ENCODE results near the gene ZNF333. TPM values are rescaled to one million over a fixed set of nuclear protein-coding genes. Genes with fewer than 3 reads are reported as not detected.
A peak's percentile ranks its signal among the peaks of the same experiment; 100 is the strongest.

The ZNF333 gene
- polyA plus RNA-seq, 3 donors: 7.6 to 43.0 (median 9.3) TPM

DNA sequence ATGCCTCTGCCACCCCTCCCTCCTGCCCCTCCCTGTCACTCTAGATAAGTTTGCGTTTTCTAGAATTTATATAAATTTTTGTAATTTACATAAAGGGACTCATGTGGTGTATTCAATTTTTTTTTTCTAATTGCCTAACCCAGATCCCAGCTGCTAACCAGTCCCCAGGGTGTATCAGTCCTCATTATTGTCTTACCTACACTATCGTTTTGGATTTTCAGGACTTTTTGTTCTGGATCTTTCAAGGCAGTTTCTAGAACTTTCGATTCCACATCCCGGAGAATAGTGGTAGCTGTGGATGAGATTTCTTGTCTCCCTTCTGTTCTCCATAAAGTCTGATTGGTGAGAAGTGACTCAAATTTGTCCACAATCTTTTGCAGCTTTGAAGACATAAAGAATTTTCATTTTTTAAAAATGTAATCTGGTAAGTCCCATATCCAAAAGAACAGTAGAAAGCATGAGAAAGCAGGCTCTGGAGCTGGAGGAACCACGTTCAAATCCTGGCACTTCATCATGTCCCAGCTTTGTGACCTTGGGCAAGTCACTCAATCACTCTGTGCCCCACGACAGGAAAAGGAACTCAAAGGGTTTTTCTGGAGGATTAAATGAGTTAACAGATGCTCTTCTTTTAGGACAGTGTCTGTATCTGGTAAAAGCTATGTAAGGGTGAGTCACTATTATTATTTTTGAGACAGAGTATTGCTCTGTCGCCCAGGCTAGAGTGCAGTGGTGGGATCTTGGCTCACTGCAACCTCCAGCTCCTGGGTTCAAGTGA is 34.9 kb upstream of the ZNF333 start:
- H3K36me3 Mint-ChIP-seq: peaks cover 25 to 72% of the 10 kb centered on the region in 2 donors
- intact Hi-C loops (cut with micrococcal nuclease): no loop called here
- H3K4me1 Mint-ChIP-seq: peaks cover 13% of the 10 kb centered on the region
- Histone ChIP-seq H3K27me3 (ENCODE audit: control insufficient read depth in 2 of 2, insufficient read depth in 2 of 2, low read length in 2 of 2) (no peaks in the 10 kb centered on the region), H3K9me3 (replicated peaks in 1 of 2; ENCODE audit: control insufficient read depth in 1 of 2, insufficient read depth in 1 of 2, low read length in 2 of 2) (no peaks in the 10 kb centered on the region), H3K27ac (ENCODE audit: low read depth in 1 of 2, low read length in 2 of 2) (no peak overlapping the region), H3K9ac (ENCODE audit: insufficient read depth, low read length, poor library complexity, severe bottlenecking) (no peak overlapping the region), H2AFZ (ENCODE audit: insufficient read depth, low read depth, low read length, poor library complexity, severe bottlenecking) (no peak overlapping the region), H3K4me3 (replicated peaks in 1 of 3; ENCODE audit: low read depth in 2 of 3, low read length in 3 of 3) (no peak overlapping the region), H4K20me1 (ENCODE audit: insufficient read depth, low read length) (no peaks in the 10 kb centered on the region), H3K36me3 (replicated peaks in 1 of 2; ENCODE audit: control insufficient read depth in 1 of 2, insufficient read depth in 2 of 2, low read length in 2 of 2) (peaks cover 0 to 17% of the 10 kb centered on the region in 2 donors), H3K79me2 (ENCODE audit: insufficient read depth, low read length) (no peaks in the 10 kb centered on the region), H3K4me1 (ENCODE audit: control insufficient read depth in 1 of 2, insufficient read depth in 2 of 2, low read length in 2 of 2) (peaks cover 9 to 12% of the 10 kb centered on the region in 2 donors), H3K4me2 (replicated peaks; ENCODE audit: extremely low read depth, low read length, poor library complexity, severe bottlenecking) (no peak overlapping the region)
- no peak for TF ChIP-seq CTCF (IDR thresholded peaks at IDR 0.05)
- DNase-seq: peak; percentile 25 to 59 (median 58)
- H3K9me3 Mint-ChIP-seq: peaks cover 0 to 7% (median 0%) of the 10 kb centered on the region in 7 donors
- H3K27me3 Mint-ChIP-seq (ENCODE audit: low read depth in 3 of 3): peaks cover 9 to 17% (median 16%) of the 10 kb centered on the region in 3 donors
- no peak overlapping the region for H3K4me3 Mint-ChIP-seq
- H3K27ac Mint-ChIP-seq: peak overlapping the region in 4 of 7 donors; percentile 50 to 86 (median 70)
- 74% methylated on average over 3 of the region's 7 CpGs for WGBS (ENCODE audit: insufficient coverage)

- H3K36me3 ChIP-seq (replicated peaks in 1 of 2; ENCODE audit: control insufficient read depth in 1 of 2, insufficient read depth in 2 of 2, low read length in 2 of 2): peaks cover 0 to 13% of the 10 kb centered on the region in 2 donors
- H3K27ac ChIP-seq (ENCODE audit: low read depth in 1 of 2, low read length in 2 of 2): peak overlapping the region in 1 of 2 donors; percentile 11
- intact Hi-C loops (cut with micrococcal nuclease): no loop called here
- peaks cover 19% of the 10 kb centered on the region for H3K4me1 Mint-ChIP-seq
- H4K20me1 ChIP-seq (ENCODE audit: insufficient read depth, low read length): no peaks in the 10 kb centered on the region
- H3K4me3 ChIP-seq (replicated peaks in 1 of 3; ENCODE audit: low read depth in 2 of 3, low read length in 3 of 3): no peak overlapping the region
- no peak overlapping the region for H2AFZ ChIP-seq (ENCODE audit: insufficient read depth, low read depth, low read length, poor library complexity, severe bottlenecking)
- no peak overlapping the region for H3K9ac ChIP-seq (ENCODE audit: insufficient read depth, low read length, poor library complexity, severe bottlenecking)
- no peak overlapping the region for H3K4me2 ChIP-seq (replicated peaks; ENCODE audit: extremely low read depth, low read length, poor library complexity, severe bottlenecking)
- peak; percentile 51 to 64 (median 58) for DNase-seq
- no peak for TF ChIP-seq CTCF (IDR thresholded peaks at IDR 0.05)
- H3K36me3 Mint-ChIP-seq: peaks cover 22 to 72% of the 10 kb centered on the region in 2 donors
- H3K9me3 ChIP-seq (replicated peaks in 1 of 2; ENCODE audit: control insufficient read depth in 1 of 2, insufficient read depth in 1 of 2, low read length in 2 of 2): no peaks in the 10 kb centered on the region
- peak overlapping the region in 5 of 7 donors; percentile 23 to 86 (median 72) for H3K27ac Mint-ChIP-seq
- H3K9me3 Mint-ChIP-seq: peaks cover 0 to 7% (median 0%) of the 10 kb centered on the region in 7 donors
- no peak overlapping the region for H3K4me3 Mint-ChIP-seq
- no peaks in the 10 kb centered on the region for H3K27me3 ChIP-seq (ENCODE audit: control insufficient read depth in 2 of 2, insufficient read depth in 2 of 2, low read length in 2 of 2)
- peaks cover 16 to 19% of the 10 kb centered on the region in 2 donors for H3K4me1 ChIP-seq (ENCODE audit: control insufficient read depth in 1 of 2, insufficient read depth in 2 of 2, low read length in 2 of 2)
- no peaks in the 10 kb centered on the region for H3K79me2 ChIP-seq (ENCODE audit: insufficient read depth, low read length)
- WGBS (ENCODE audit: insufficient coverage): 82% methylated on average over 5 of the region's 11 CpGs
- peaks cover 3 to 10% (median 8%) of the 10 kb centered on the region in 3 donors for H3K27me3 Mint-ChIP-seq (ENCODE audit: low read depth in 3 of 3)
These were observed 34.1 kb upstream of the ZNF333 start for GRCh38 chr19:14655726-14656125.
